Skeletal muscle tissue (tissue), 4 donors: ENCODE results near the gene ALOX15B. TPM values are rescaled to one million over a fixed set of nuclear protein-coding genes. Genes with fewer than 3 reads are reported as not detected.

Experiments
- H3K27ac ChIP-seq: one replicate; pipeline ENCODE4 v1.7.0; 2013; ENCODE audit warnings: mild to moderate bottlenecking, low read depth, low read length, inconsistent platforms
- H3K27me3 ChIP-seq, 3 donors: one replicate each; pipeline ENCODE4 v1.7.0; 2013; ENCODE audit warnings: low read length in 3 of 3; ENCODE audit not compliant: control insufficient read depth in 3 of 3, insufficient read depth in 3 of 3
- H3K36me3 ChIP-seq, 3 donors: one replicate each; pipeline ENCODE4 v1.7.0; 2013; ENCODE audit warnings: low read length in 3 of 3; ENCODE audit not compliant: control insufficient read depth in 3 of 3, insufficient read depth in 3 of 3
- H3K4me1 ChIP-seq, 3 donors: one replicate each; pipeline ENCODE4 v1.7.0; 2013; ENCODE audit warnings: low read length in 3 of 3, mild to moderate bottlenecking in 3 of 3; ENCODE audit not compliant: control insufficient read depth in 3 of 3, insufficient read depth in 3 of 3
- H3K4me3 ChIP-seq, 3 donors: one replicate each; pipeline ENCODE4 v1.7.0; 2013; ENCODE audit warnings: low read length in 3 of 3
- H3K9ac ChIP-seq, 3 donors: one replicate each; pipeline ENCODE4 v1.7.0; 2013; ENCODE audit warnings: low read length in 3 of 3, mild to moderate bottlenecking in 3 of 3, moderate library complexity in 2 of 3, low read depth in 1 of 3
- H3K9me3 ChIP-seq, 3 donors: one replicate each; pipeline ENCODE4 v1.7.0; 2013; ENCODE audit warnings: low read length in 3 of 3; ENCODE audit not compliant: control insufficient read depth in 3 of 3
- total RNA-seq: library from RNA; depleted of rRNA; stranded (reverse); fragments of >200 nt; gene quantifications from one replicate; pipeline ENCODE4 v1.2.3, GENCODE V29; 2014
- donor health status: Osteomylitis.

ALOX15B gene
- total RNA-seq, 1 donor from 2014 or later: 0.52 TPM

DNA sequence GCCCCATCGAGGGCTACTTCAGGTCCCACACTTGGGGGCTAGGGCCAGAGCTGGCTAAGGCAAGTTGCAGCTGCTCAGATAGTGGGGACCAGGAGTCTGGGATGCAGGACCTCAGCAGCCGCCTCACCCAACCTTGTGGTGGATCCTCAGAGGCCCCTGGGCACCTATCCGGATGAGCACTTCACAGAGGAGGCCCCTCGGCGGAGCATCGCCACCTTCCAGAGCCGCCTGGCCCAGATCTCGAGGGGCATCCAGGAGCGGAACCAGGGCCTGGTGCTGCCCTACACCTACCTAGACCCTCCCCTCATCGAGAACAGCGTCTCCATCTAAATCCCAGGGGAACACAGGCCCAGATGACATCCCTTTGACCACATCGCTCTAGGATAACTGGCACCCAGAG, 9.4 kb downstream of the ALOX15B start:
- Histone ChIP-seq H3K4me1 (no peaks in the 10 kb centered on the region), H3K4me3 (no peak overlapping the region), H3K27ac (no peak overlapping the region), H3K9ac (no peak overlapping the region), H3K27me3 (peaks cover 0 to 29% (median 23%) of the 10 kb centered on the region in 3 donors), H3K9me3 (no peaks in the 10 kb centered on the region), H3K36me3 (no peaks in the 10 kb centered on the region)

DNA sequence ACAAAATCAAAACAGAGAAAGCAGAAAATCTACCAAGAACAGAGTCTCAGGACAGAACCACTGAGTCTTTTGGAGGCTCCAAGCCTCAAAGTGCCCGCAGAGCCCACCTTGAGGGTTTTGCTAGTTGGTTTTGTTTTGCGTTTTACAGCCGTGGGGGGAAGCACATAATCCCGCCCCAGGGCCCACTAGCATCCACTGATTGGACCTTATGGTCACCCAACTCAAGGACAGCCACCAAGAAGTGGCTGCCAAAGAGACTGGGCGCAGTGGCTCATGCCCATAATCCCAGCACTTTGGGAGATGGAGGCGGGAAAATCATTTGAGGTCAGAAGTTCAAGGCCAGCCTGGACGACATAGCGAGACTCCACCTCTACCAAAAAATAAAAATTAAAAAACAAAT, 9.9 kb downstream of the ALOX15B start:
- Histone ChIP-seq H3K27ac (no peak overlapping the region), H3K9ac (no peak overlapping the region), H3K9me3 (no peaks in the 10 kb centered on the region), H3K27me3 (peaks cover 0 to 29% (median 23%) of the 10 kb centered on the region in 3 donors), H3K4me3 (no peak overlapping the region), H3K4me1 (no peaks in the 10 kb centered on the region), H3K36me3 (no peaks in the 10 kb centered on the region)

DNA sequence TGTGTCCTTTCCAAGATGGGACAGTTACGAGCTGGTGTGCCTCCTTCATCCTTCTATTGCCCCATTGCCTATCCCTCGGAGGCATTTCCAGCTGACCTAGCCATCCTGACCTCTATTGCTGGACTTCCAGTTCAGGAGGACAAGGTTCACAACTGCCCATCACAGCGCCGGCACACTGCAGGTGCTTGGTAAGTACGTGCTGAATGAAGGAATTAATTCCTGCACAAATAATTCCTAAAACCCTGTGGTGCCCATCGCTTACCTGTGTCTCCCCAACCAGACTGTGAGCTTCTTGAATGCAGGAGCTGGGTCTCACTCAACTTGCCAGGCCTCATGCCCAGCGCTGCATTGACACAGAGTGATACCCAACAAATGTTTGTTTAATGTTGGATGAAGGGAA, 13.0 kb downstream of the ALOX15B start:
- Histone ChIP-seq H3K27me3 (peaks cover 7 to 15% (median 9%) of the 10 kb centered on the region in 3 donors), H3K27ac (no peak overlapping the region), H3K9ac (no peak overlapping the region), H3K36me3 (no peaks in the 10 kb centered on the region), H3K4me3 (no peak overlapping the region), H3K4me1 (no peaks in the 10 kb centered on the region), H3K9me3 (no peaks in the 10 kb centered on the region)

- H3K27ac ChIP-seq: no peak overlapping the region
- H3K36me3 ChIP-seq: no peaks in the 10 kb centered on the region
- H3K4me1 ChIP-seq: peaks cover 0 to 3% (median 0%) of the 10 kb centered on the region in 3 donors
- peaks cover 8 to 10% (median 9%) of the 10 kb centered on the region in 3 donors for H3K27me3 ChIP-seq
- H3K4me3 ChIP-seq: no peak overlapping the region
- no peak overlapping the region for H3K9ac ChIP-seq
- H3K9me3 ChIP-seq: no peaks in the 10 kb centered on the region
Observed at GRCh38 chr17:8052256-8053252, 13.7 kb downstream of the ALOX15B start.

DNA sequence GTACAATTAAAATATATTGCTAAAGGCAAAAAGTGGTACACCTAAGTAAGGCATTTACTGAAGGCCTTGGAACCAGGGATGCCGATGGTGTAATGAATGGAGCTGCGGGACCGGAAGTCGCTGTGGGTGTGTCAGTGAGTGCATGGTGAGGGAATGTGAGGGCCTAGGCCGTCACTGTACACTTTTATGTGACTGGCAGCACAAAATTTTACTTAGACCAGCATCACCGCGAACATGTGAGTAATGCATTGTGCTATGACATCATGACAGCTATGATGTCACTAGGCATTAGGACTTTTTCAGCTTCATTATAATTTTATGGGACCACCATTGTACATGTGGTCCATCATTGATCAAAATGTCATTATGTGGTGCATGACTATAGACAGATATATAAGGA, 14.7 kb downstream of the ALOX15B start:
- H3K27me3 ChIP-seq: peaks cover 11 to 17% (median 11%) of the 10 kb centered on the region in 3 donors
- H3K36me3 ChIP-seq: no peaks in the 10 kb centered on the region
- H3K4me3 ChIP-seq: no peak overlapping the region
- H3K9me3 ChIP-seq: no peaks in the 10 kb centered on the region
- H3K9ac ChIP-seq: no peak overlapping the region
- no peak overlapping the region for H3K27ac ChIP-seq
- peaks cover 0 to 7% (median 0%) of the 10 kb centered on the region in 3 donors for H3K4me1 ChIP-seq

GRCh38 chr17:8055851-8056231, 17.0 kb downstream of the ALOX15B start:
- Histone ChIP-seq H3K4me3 (no peak overlapping the region), H3K9me3 (no peaks in the 10 kb centered on the region), H3K36me3 (no peaks in the 10 kb centered on the region), H3K27me3 (peaks cover 18 to 26% (median 26%) of the 10 kb centered on the region in 3 donors), H3K4me1 (peaks cover 0 to 7% (median 0%) of the 10 kb centered on the region in 3 donors), H3K27ac (no peak overlapping the region), H3K9ac (no peak overlapping the region)

- peaks cover 0 to 7% (median 0%) of the 10 kb centered on the region in 3 donors for H3K4me1 ChIP-seq
- H3K27ac ChIP-seq: no peak overlapping the region
- no peak overlapping the region for H3K4me3 ChIP-seq
- H3K36me3 ChIP-seq: no peaks in the 10 kb centered on the region
- no peaks in the 10 kb centered on the region for H3K9me3 ChIP-seq
- no peak overlapping the region for H3K9ac ChIP-seq
- peaks cover 24 to 30% (median 28%) of the 10 kb centered on the region in 3 donors for H3K27me3 ChIP-seq
Observed at GRCh38 chr17:8056232-8056975, 17.5 kb downstream of the ALOX15B start.

GRCh38 chr17:8056976-8057625, 18.2 kb downstream of the ALOX15B start:
- Histone ChIP-seq H3K4me1 (peaks cover 0 to 7% (median 0%) of the 10 kb centered on the region in 3 donors), H3K9ac (no peak overlapping the region), H3K36me3 (no peaks in the 10 kb centered on the region), H3K4me3 (no peak overlapping the region), H3K27ac (no peak overlapping the region), H3K9me3 (no peaks in the 10 kb centered on the region), H3K27me3 (peaks cover 30 to 37% (median 32%) of the 10 kb centered on the region in 3 donors)

GRCh38 chr17:8057691-8058114, 18.8 kb downstream of the ALOX15B start:
- peaks cover 5 to 12% (median 5%) of the 10 kb centered on the region in 3 donors for H3K4me1 ChIP-seq

More at GRCh38 chr17:8057691-8058114, 18.8 kb downstream of the ALOX15B start:
- Histone ChIP-seq H3K27me3 (peaks cover 35 to 43% (median 36%) of the 10 kb centered on the region in 3 donors), H3K9ac (no peak overlapping the region), H3K27ac (no peak overlapping the region), H3K36me3 (no peaks in the 10 kb centered on the region), H3K9me3 (no peaks in the 10 kb centered on the region), H3K4me3 (no peak overlapping the region)
